GM12873 (cell line): Measurements from ENCODE around the gene LDB3.

Source experiments
- CTCF ChIP-seq: IDR thresholded peaks from 2 replicates; pipeline ENCODE4 v1.5.1; 2012; ENCODE audit warnings: low read depth, mild to moderate bottlenecking, moderate library complexity, low read length, control low read depth; ENCODE audit not compliant: insufficient read depth; ENCODE audit errors: missing control alignments

Gene LDB3

GRCh38 chr10:86729677-86730076, 61.4 kb downstream of the LDB3 start:
- TF ChIP-seq CTCF = no peak

- TF ChIP-seq CTCF = no peak
Measured at GRCh38 chr10:86730227-86730626, 61.9 kb downstream of the LDB3 start.

GRCh38 chr10:86732771-86733170, 64.5 kb downstream of the LDB3 start:
- no peak for TF ChIP-seq CTCF

- no peak for TF ChIP-seq CTCF
Measured at GRCh38 chr10:86733260-86733671, 65.0 kb downstream of the LDB3 start.

GRCh38 chr10:86734207-86734988, 66.1 kb downstream of the LDB3 start:
- TF ChIP-seq CTCF = no peak

- no peak for TF ChIP-seq CTCF
Measured at GRCh38 chr10:86742230-86742629, 73.9 kb downstream of the LDB3 start.

GRCh38 chr10:86744067-86744725, 75.9 kb downstream of the LDB3 start:
- TF ChIP-seq CTCF = no peak
